NCI-H2171 (cell line): Measurements from ENCODE around the gene MROH2A.
"Not testable (repeated sequence)": the region's sequence is repeated elsewhere in the genome, so short reads cannot be mapped to it uniquely, and the experiment has no call there.

ENCODE experiments used
- DNase-seq: peaks from one replicate; lab custom pipeline; 2025; lab: John Stamatoyannopoulos, UW

Gene MROH2A

GRCh38 chr2:233778030-233778429 lies at the start of gene MROH2A:
Gene MROH2A, plus strand, starts transcription at chr2:233778330. Its CDS starts 1,029 bp downstream, at chr2:233779359.
- DNase-seq, result no peak

- DNase-seq, result no peak
These were observed 49.3 kb upstream of the MROH2A start, which contains the start of gene UGT1A3 for GRCh38 chr2:233728723-233729301. Gene UGT1A3, plus strand, starts transcription at chr2:233729042. Its CDS starts 85 bp downstream, at chr2:233729127.

GRCh38 chr2:233736868-233737653 lies 41.1 kb upstream of the MROH2A start:
- not testable (repeated sequence) for DNase-seq

GRCh38 chr2:233740870-233741269 lies 37.3 kb upstream of the MROH2A start:
- no peak for DNase-seq

GRCh38 chr2:233743464-233744259 lies 34.5 kb upstream of the MROH2A start:
- DNase-seq, result no peak

- DNase-seq, result no peak
These were observed 32.9 kb upstream of the MROH2A start for GRCh38 chr2:233745073-233745755.

- DNase-seq, result not testable (repeated sequence)
These were observed 32.3 kb upstream of the MROH2A start for GRCh38 chr2:233745838-233746237.

GRCh38 chr2:233746475-233747282 lies 31.5 kb upstream of the MROH2A start:
- DNase-seq, result no peak

GRCh38 chr2:233747283-233747544 lies 30.9 kb upstream of the MROH2A start:
- no peak for DNase-seq

GRCh38 chr2:233750689-233751088 lies 27.4 kb upstream of the MROH2A start:
- DNase-seq, result not testable (repeated sequence)

GRCh38 chr2:233751212-233752009 lies 26.7 kb upstream of the MROH2A start:
- DNase-seq, result not testable (repeated sequence)

- no peak for DNase-seq
These were observed 23.1 kb upstream of the MROH2A start for GRCh38 chr2:233754872-233755611.

- DNase-seq, result no peak
These were observed 21.6 kb upstream of the MROH2A start for GRCh38 chr2:233756429-233757081.

- DNase-seq, result no peak
These were observed 20.0 kb upstream of the MROH2A start for GRCh38 chr2:233758141-233758540.

- DNase-seq, result no peak
These were observed 19.3 kb upstream of the MROH2A start for GRCh38 chr2:233758849-233759248.

GRCh38 chr2:233760043-233760442 lies 18.1 kb upstream of the MROH2A start, which contains the start of gene UGT1A1:
Gene UGT1A1, plus strand, starts transcription at chr2:233760270. Its CDS starts 18 bp downstream, at chr2:233760288.
- no peak for DNase-seq

GRCh38 chr2:233761040-233761769 lies 16.9 kb upstream of the MROH2A start:
- DNase-seq, result no peak

- DNase-seq, result no peak
These were observed 13.9 kb upstream of the MROH2A start for GRCh38 chr2:233764264-233764663.

GRCh38 chr2:233764761-233765160 lies 13.4 kb upstream of the MROH2A start:
- DNase-seq, result no peak
